ENCODE results near the gene NIPAL4.

The NIPAL4 gene

DNA sequence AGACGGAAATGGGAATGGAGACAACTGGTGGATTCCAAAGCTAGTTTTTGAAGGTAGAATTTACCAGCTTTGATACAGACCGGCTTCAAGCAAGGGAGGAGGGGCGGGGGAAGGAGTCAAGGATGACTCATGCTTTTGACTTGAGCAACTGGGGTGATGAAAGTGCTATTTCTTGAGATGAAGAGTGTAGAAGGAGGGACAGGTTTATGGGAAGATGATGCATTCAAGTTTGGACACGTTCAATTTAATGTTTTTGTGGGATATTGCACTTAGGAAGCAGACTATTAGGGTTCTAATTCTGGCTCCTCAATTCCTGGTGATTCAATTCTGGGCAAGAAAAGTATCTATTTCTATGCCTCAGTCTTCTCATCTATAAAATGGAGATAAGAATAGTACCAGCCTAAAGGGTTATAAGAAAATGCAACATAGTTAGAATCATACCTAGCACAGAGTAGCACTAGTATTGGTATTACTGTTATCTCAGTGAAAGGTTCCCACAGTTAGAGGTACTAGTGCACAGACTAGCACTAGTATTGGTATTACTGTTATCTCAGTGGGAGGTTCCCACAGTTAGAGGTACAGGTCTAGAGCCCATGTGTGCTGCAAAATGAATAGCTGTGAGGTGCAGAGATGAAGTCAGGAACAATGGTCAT, 4.6 kb downstream of the NIPAL4 start:
- H3K27me3 ChIP-seq (ENCODE audit: insufficient read depth, low read length), result peaks cover 43% of the 10 kb centered on the region
- H3K27ac ChIP-seq (ENCODE audit: low read length), result no peak overlapping the region
- no peak overlapping the region for H3K9ac ChIP-seq (ENCODE audit: low read depth, low read length)
- H3K36me3 ChIP-seq (ENCODE audit: insufficient read depth, low read depth, low read length), result no peaks in the 10 kb centered on the region
- H3K4me3 ChIP-seq (ENCODE audit: low read length), result no peak overlapping the region
- peaks cover 9% of the 10 kb centered on the region for H3K4me1 ChIP-seq (ENCODE audit: insufficient read depth, low read length)
- H3K9me3 ChIP-seq (ENCODE audit: insufficient read depth, low read depth, low read length), result no peaks in the 10 kb centered on the region

DNA sequence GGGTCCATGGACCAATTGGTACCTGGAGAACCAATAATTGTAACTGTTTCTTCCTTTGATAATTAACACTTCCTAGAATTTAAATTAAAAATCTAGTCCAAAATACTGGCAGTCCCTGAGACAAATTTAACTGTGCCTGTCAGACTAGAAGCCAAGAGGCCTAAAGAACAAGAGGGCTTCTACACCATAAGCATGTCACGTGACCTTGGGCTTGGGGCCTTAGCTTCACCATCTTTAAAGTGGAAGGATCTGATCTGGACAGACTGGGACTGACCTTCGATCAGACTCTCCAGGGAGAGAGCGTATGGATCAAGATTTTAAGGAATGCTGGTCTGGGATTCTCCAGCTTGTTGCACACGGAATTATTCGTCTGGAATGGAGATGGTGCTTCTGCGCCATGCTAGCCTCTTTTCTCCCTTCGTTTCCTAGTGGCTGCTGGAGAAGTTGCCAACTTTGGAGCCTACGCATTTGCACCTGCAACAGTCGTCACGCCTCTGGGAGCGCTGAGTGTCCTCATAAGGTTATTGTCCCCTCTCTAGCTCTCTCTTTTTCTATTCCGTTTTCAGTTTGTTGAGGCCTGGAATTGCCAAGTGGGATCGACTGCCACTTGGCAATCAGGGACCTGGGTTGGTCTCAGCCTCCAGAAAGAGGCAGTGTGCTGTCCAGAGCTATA, 8.4 kb downstream of the NIPAL4 start:
- peaks cover 9% of the 10 kb centered on the region for H3K4me1 ChIP-seq (ENCODE audit: insufficient read depth, low read length)
- no peak overlapping the region for H3K4me3 ChIP-seq (ENCODE audit: low read length)
- H3K9me3 ChIP-seq (ENCODE audit: insufficient read depth, low read depth, low read length), result no peaks in the 10 kb centered on the region
- H3K27me3 ChIP-seq (ENCODE audit: insufficient read depth, low read length), result peaks cover 9% of the 10 kb centered on the region
- no peaks in the 10 kb centered on the region for H3K36me3 ChIP-seq (ENCODE audit: insufficient read depth, low read depth, low read length)
- H3K27ac ChIP-seq (ENCODE audit: low read length), result no peak overlapping the region
- H3K9ac ChIP-seq (ENCODE audit: low read depth, low read length), result no peak overlapping the region

DNA sequence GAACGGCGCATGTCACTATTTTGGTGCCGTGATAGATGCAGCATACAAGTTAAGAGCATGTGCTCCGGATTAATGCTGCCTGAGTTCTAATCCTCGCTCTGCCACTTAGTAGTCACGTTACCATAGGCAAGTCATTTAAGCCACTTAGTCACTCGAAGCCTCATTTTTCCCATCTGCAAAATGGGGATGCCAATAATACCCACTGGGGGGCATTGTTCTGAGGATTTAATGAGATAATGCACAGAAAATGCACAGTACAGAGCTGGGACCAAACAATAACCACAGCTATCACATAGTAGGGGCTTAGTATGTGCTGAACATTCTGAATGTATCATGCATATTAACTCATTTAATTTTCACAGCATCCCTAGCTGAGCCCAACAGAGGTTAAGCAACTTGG, 9.1 kb downstream of the NIPAL4 start:
- Histone ChIP-seq H3K27ac (ENCODE audit: low read length) (no peak overlapping the region), H3K4me3 (ENCODE audit: low read length) (no peak overlapping the region), H3K27me3 (ENCODE audit: insufficient read depth, low read length) (peaks cover 2% of the 10 kb centered on the region; the same call in 1 of the 2 replicates), H3K9me3 (ENCODE audit: insufficient read depth, low read depth, low read length) (no peaks in the 10 kb centered on the region), H3K4me1 (ENCODE audit: insufficient read depth, low read length) (peaks cover 5% of the 10 kb centered on the region), H3K9ac (ENCODE audit: low read depth, low read length) (no peak overlapping the region), H3K36me3 (ENCODE audit: insufficient read depth, low read depth, low read length) (no peaks in the 10 kb centered on the region)

DNA sequence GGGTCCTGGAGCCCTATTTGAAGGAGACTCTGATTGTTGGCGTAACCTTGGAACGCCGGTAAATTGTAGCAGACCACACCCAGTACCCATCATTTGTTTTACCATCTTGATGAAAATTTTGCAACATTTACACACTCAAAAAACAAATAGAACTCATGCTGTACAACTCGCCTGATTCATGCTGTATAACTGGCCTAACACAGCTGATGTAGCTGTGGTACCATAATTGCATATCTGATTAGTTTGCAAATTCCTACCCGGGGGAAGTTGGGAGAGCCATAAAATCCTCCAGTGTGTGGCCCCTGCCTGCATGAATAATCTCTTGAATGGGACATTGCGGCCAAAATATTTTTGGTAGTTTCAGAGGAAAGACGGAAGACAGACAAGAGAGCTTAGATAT, 9.7 kb downstream of the NIPAL4 start:
- Histone ChIP-seq H3K27me3 (ENCODE audit: insufficient read depth, low read length) (no peaks in the 10 kb centered on the region), H3K4me1 (ENCODE audit: insufficient read depth, low read length) (no peaks in the 10 kb centered on the region), H3K36me3 (ENCODE audit: insufficient read depth, low read depth, low read length) (no peaks in the 10 kb centered on the region), H3K4me3 (ENCODE audit: low read length) (no peak overlapping the region), H3K9me3 (ENCODE audit: insufficient read depth, low read depth, low read length) (no peaks in the 10 kb centered on the region), H3K27ac (ENCODE audit: low read length) (no peak overlapping the region), H3K9ac (ENCODE audit: low read depth, low read length) (no peak overlapping the region)

DNA sequence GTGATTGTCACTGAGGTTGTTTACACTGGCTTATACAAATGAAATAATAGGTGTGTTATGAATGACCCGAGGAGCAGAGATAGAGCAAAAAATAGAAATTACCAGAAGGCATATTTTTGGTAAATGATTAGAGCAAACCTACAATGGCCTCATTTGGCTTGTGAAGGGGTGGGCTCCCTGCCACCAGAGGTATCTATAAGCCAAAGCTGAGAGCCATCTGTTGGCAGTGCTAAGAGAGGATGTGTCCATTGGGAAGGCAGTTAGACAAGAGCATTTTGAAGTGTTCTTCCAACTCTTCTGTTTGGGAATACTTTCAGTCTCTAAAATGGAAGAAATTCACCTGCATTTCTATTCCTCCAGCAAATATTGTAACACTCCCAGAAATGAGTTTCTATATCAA, 10.6 kb downstream of the NIPAL4 start:
- H3K4me1 ChIP-seq (ENCODE audit: insufficient read depth, low read length), result no peaks in the 10 kb centered on the region
- no peaks in the 10 kb centered on the region for H3K9me3 ChIP-seq (ENCODE audit: insufficient read depth, low read depth, low read length)
- H3K4me3 ChIP-seq (ENCODE audit: low read length), result no peak overlapping the region
- no peaks in the 10 kb centered on the region for H3K36me3 ChIP-seq (ENCODE audit: insufficient read depth, low read depth, low read length)
- no peak overlapping the region for H3K27ac ChIP-seq (ENCODE audit: low read length)
- H3K27me3 ChIP-seq (ENCODE audit: insufficient read depth, low read length), result no peaks in the 10 kb centered on the region
- H3K9ac ChIP-seq (ENCODE audit: low read depth, low read length), result no peak overlapping the region

DNA sequence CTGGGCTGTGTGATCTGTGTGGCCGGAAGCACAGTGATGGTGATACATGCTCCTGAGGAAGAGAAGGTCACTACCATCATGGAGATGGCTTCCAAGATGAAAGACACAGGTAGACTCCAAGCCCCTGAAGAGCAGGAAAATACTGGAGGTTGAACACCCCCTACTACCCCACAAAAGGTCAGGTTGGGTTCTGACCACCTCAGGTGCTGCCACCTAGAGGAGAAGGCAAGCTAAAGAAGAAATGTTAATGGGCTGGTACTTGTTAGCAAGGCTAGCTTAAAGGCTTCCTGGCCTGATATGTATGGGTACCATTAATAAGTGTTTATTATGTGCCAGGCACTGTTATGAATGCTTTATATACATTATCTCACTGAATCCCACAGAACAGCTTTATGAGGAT, 11.7 kb downstream of the NIPAL4 start:
- Histone ChIP-seq H3K4me3 (ENCODE audit: low read length) (no peak overlapping the region), H3K9me3 (ENCODE audit: insufficient read depth, low read depth, low read length) (no peaks in the 10 kb centered on the region), H3K36me3 (ENCODE audit: insufficient read depth, low read depth, low read length) (no peaks in the 10 kb centered on the region), H3K4me1 (ENCODE audit: insufficient read depth, low read length) (no peaks in the 10 kb centered on the region), H3K27ac (ENCODE audit: low read length) (no peak overlapping the region), H3K27me3 (ENCODE audit: insufficient read depth, low read length) (no peaks in the 10 kb centered on the region), H3K9ac (ENCODE audit: low read depth, low read length) (no peak overlapping the region)

DNA sequence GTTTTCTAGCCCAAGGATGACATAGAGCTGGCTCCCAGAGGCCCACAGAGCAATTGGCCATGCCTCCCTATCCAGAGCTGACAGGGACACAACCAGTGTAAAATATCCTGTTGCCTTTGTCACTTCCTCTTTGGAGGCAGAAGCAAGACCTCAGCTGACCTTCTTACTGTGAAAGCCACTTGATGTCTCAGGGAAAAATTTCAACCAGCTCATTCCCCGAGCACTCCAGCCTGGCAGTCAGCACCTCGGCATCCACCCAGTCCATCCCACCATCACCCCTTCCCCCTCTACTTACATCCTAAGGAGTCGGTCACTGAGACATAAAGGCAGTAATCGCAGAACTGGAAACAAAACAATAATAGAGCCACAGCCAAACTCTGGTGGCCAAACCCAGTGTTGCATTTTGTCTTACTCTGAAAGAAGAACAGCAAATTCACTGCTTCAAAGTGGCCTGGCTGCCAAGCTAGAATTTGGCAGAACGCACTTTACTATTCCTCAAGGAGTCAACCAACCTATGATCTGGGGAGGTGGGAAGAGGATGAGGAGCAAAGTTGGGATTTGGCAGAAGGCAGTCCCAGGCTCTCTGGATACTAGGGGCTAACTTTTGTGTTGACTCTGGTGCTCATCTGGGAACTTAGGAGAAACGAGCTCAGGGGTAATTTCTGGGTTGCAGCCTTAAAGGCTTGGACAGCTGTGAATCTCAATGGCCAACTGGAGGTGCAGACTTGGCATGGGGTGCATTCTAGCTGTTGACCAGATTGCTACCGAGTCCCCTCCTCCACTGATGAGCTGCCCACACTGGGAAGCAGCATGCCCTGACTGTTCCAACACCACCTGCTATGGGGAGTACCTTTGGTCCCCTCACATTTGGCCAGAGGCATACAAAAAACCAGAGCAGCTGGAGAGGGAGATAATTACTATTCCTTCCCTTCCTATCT, 13.6 kb downstream of the NIPAL4 start:
- H3K9me3 ChIP-seq (ENCODE audit: insufficient read depth, low read depth, low read length), result no peaks in the 10 kb centered on the region
- H3K27ac ChIP-seq (ENCODE audit: low read length), result no peak overlapping the region
- H3K9ac ChIP-seq (ENCODE audit: low read depth, low read length), result no peak overlapping the region
- H3K4me1 ChIP-seq (ENCODE audit: insufficient read depth, low read length), result no peaks in the 10 kb centered on the region; the same call in 1 of the 2 replicates
- no peaks in the 10 kb centered on the region for H3K36me3 ChIP-seq (ENCODE audit: insufficient read depth, low read depth, low read length)
- H3K4me3 ChIP-seq (ENCODE audit: low read length), result no peak overlapping the region
- H3K27me3 ChIP-seq (ENCODE audit: insufficient read depth, low read length), result no peaks in the 10 kb centered on the region

DNA sequence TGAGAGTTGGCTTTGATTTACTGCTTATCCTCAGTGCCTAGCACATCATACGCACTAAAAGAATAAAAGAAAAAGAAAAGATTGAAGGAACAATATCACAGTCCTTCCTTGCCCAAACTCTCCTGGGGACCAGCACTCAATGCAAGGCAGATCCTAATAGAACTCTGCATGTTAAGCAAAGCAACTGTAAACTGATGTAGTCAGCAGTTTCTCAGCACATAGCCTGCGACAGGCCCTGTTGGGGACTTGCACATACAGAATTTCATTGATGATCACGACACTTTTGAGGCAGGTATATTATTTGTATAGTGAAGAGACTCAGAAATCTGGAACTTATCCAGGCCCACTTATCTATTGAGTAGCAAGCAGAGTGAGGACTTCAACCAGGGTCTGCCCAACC, 15.4 kb downstream of the NIPAL4 start:
- peaks cover 10% of the 10 kb centered on the region; the same call in 1 of the 2 replicates for H3K4me1 ChIP-seq (ENCODE audit: insufficient read depth, low read length)
- H3K9me3 ChIP-seq (ENCODE audit: insufficient read depth, low read depth, low read length), result no peaks in the 10 kb centered on the region
- H3K36me3 ChIP-seq (ENCODE audit: insufficient read depth, low read depth, low read length), result peaks cover 1% of the 10 kb centered on the region; the same call in 1 of the 2 replicates
- no peaks in the 10 kb centered on the region for H3K27me3 ChIP-seq (ENCODE audit: insufficient read depth, low read length)
- no peak overlapping the region for H3K4me3 ChIP-seq (ENCODE audit: low read length)
- H3K9ac ChIP-seq (ENCODE audit: low read depth, low read length), result no peak overlapping the region
- H3K27ac ChIP-seq (ENCODE audit: low read length), result no peak overlapping the region

DNA sequence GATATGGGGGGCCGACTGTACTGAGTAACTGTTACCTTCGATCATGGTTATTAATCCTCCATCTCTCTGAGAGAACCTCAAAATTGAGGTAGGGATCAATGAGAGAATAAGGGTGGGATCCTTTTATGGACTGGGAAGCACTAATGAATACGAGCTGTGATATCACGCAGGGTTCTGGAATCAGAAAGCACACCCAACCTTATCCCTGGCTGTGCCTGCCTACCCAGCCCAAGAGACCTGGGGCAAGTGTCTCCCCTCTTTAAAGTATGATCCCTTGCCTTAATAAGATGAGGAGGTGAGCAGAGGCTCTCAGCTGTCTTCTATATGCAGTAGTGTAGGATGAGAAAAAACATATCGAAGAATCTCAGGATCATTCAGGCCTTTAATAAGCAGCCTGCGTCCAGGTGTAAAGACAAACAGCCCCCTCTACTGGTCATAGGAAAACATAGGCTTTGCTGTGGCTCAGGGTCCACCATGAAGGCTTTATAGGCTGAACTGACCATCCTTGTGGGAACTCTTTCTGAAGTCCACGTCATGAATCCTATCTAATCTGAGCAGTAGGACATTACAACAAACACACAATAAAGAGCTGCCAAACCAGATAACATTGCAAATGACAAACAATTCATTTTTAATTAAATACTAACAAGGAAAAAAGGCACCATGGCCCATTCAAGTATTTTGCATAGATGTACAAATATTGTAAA, 16.8 kb downstream of the NIPAL4 start:
- Histone ChIP-seq H3K27ac (ENCODE audit: low read length) (no peak overlapping the region), H3K9me3 (ENCODE audit: insufficient read depth, low read depth, low read length) (no peaks in the 10 kb centered on the region), H3K4me1 (ENCODE audit: insufficient read depth, low read length) (peaks cover 10% of the 10 kb centered on the region; the same call in 1 of the 2 replicates), H3K36me3 (ENCODE audit: insufficient read depth, low read depth, low read length) (peaks cover 10% of the 10 kb centered on the region), H3K9ac (ENCODE audit: low read depth, low read length) (no peak overlapping the region), H3K27me3 (ENCODE audit: insufficient read depth, low read length) (no peaks in the 10 kb centered on the region), H3K4me3 (ENCODE audit: low read length) (no peak overlapping the region)

DNA sequence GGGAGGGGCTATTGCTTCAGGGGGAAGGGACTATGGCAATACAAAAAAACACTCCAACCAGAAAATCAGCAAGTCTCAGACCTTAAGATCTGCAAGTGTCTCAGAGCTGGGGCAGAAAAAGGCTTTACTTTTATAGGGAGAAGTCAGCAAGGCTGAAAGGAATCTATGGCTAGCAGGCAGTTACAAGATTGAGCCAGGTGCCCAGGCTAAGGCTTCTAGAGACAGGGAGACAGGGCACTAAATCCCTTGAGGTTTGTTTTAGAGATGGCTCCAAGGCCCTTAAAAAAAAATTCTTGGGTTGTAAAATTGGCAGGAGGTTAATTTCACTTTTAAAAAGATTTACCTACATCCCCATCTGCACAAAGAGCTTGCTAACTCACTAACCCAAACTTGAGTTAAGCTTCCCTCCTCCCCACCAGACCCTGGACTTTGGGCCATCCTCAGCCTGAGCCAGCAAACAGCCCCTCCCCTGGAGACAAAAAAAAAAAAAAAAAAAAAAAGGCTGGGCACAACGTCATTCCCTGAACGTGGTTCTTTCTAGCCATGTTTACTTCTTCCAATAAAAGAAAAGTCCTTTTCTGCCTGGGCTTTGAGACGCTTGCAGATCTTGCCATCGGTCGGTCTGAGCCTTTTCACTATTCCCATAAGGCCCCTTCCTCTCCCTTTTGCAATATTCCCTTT, 17.9 kb downstream of the NIPAL4 start:
- H3K36me3 ChIP-seq (ENCODE audit: insufficient read depth, low read depth, low read length), result peaks cover 10% of the 10 kb centered on the region
- no peak overlapping the region for H3K27ac ChIP-seq (ENCODE audit: low read length)
- H3K9me3 ChIP-seq (ENCODE audit: insufficient read depth, low read depth, low read length), result no peaks in the 10 kb centered on the region
- H3K4me3 ChIP-seq (ENCODE audit: low read length), result no peak overlapping the region
- no peak overlapping the region for H3K9ac ChIP-seq (ENCODE audit: low read depth, low read length)
- peaks cover 10% of the 10 kb centered on the region; the same call in 1 of the 2 replicates for H3K4me1 ChIP-seq (ENCODE audit: insufficient read depth, low read length)
- H3K27me3 ChIP-seq (ENCODE audit: insufficient read depth, low read length), result no peaks in the 10 kb centered on the region

DNA sequence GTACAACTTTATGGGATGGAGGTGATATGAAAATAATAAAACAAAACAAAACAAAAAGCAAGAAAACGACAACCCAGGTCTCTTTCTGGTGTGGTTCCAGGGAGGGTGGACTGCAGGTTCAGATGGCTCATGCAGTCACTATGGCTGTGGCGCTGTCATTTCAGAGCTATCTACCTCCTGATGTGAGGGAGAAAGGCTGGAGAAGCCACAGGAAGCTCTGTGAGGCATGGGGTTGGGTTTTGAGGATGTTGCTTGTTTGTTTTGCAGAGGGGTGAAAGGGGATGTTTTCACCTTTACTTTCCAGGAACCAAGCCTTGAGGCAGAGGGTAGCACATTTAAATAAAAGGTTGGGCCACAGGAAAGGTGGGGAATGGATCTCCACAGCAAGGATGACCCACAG, 18.7 kb downstream of the NIPAL4 start:
- no peak overlapping the region for H3K9ac ChIP-seq (ENCODE audit: low read depth, low read length)
- no peaks in the 10 kb centered on the region for H3K9me3 ChIP-seq (ENCODE audit: insufficient read depth, low read depth, low read length)
- H3K4me3 ChIP-seq (ENCODE audit: low read length), result no peak overlapping the region
- peaks cover 10% of the 10 kb centered on the region for H3K36me3 ChIP-seq (ENCODE audit: insufficient read depth, low read depth, low read length)
- no peak overlapping the region for H3K27ac ChIP-seq (ENCODE audit: low read length)
- peaks cover 10% of the 10 kb centered on the region; the same call in 1 of the 2 replicates for H3K4me1 ChIP-seq (ENCODE audit: insufficient read depth, low read length)
- H3K27me3 ChIP-seq (ENCODE audit: insufficient read depth, low read length), result no peaks in the 10 kb centered on the region

Data from iPS-20b (cell line).